Activated CD4-positive, alpha-beta T cell treated with anti-CD3 and anti-CD28 coated beads, Interleukin-2, amount 10 ng/mL, durations not matched to agents 7 days and 5 days (primary cell): Measurements from ENCODE around the gene AKAP1. TPM values are rescaled to one million over a fixed set of nuclear protein-coding genes. Genes with fewer than 3 reads are reported as not detected.

Experiments
- CTCF ChIA-PET: fragments of 350-600 bp; sonication (Branson Sonifier 250); formaldehyde crosslinking; loops from one replicate; lab custom pipeline; 2021; ENCODE audit warnings: antibody characterized with exemption; lab: Charles Lee
- POLR2A ChIA-PET: fragments of 350-600 bp; sonication (Branson Sonifier 250); formaldehyde crosslinking; loops from one replicate; lab custom pipeline; 2021; ENCODE audit warnings: antibody characterized with exemption; lab: Charles Lee
- DNase-seq: peaks from one replicate; pipeline ENCODE4 v3.0.0-alpha.2; 2020
- H3K27ac Mint-ChIP-seq: one replicate; pipeline ENCODE4 v1.8.0; 2021; ENCODE audit warnings: mild to moderate bottlenecking, moderate library complexity, mixed read lengths
- H3K27me3 Mint-ChIP-seq: one replicate; pipeline ENCODE4 v1.8.0; 2021; ENCODE audit warnings: mixed read lengths
- H3K36me3 Mint-ChIP-seq: one replicate; pipeline ENCODE4 v1.8.0; 2021; ENCODE audit warnings: low read depth, mixed read lengths
- H3K4me1 Mint-ChIP-seq: one replicate; pipeline ENCODE4 v1.8.0; 2021; ENCODE audit warnings: mixed read lengths
- H3K4me3 Mint-ChIP-seq: one replicate; pipeline ENCODE4 v1.8.0; 2021; ENCODE audit warnings: mild to moderate bottlenecking, moderate library complexity, mixed read lengths
- H3K9me3 Mint-ChIP-seq: one replicate; pipeline ENCODE4 v1.8.0; 2021; ENCODE audit warnings: mixed read lengths
- total RNA-seq, 2 experiments: library from RNA; stranded (reverse); gene quantifications; one replicate each; pipeline ENCODE4 v1.2.3, GENCODE V29; 2021

Gene AKAP1
- total RNA-seq, 2 experiments from 2014 or later = 25.4 to 29.7 TPM

- peaks cover 20% of the 10 kb centered on the region for H3K27me3 Mint-ChIP-seq
- H3K9me3 Mint-ChIP-seq = peaks cover 3% of the 10 kb centered on the region
- CTCF ChIA-PET = no interaction called here
- H3K36me3 Mint-ChIP-seq = no peaks in the 10 kb centered on the region
- no peaks in the 10 kb centered on the region for H3K4me1 Mint-ChIP-seq
- no peak for DNase-seq
- H3K4me3 Mint-ChIP-seq = no peak overlapping the region
- POLR2A ChIA-PET = no interaction called here
- H3K27ac Mint-ChIP-seq = no peak overlapping the region
Measured at GRCh38 chr17:57168695-57169094, 83.6 kb downstream of the AKAP1 start.

GRCh38 chr17:57170866-57171265 lies 85.8 kb downstream of the AKAP1 start:
- Mint-ChIP-seq H3K36me3 (no peaks in the 10 kb centered on the region), H3K4me1 (no peaks in the 10 kb centered on the region), H3K4me3 (no peak overlapping the region), H3K27me3 (peaks cover 37% of the 10 kb centered on the region), H3K27ac (no peak overlapping the region), H3K9me3 (peaks cover 3% of the 10 kb centered on the region)
- ChIA-PET CTCF (interaction anchor here (0.7 kb wide), 1 partner anchor 566 kb away, joined by 4 read pairs; no protein-coding TSS in a partner anchor), POLR2A (no interaction called here)
- no peak for DNase-seq

Other genes starting within 250 kb of the AKAP1 start
- gene TRIM25, start 171.2 kb upstream of the AKAP1 start, total RNA-seq = 100 to 1,000 TPM; 168 to 193 TPM
- 10 to 100 TPM; 16.9 to 19.8 TPM for gene COIL, start 124.2 kb upstream of the AKAP1 start, total RNA-seq
- gene SCPEP1, start 107.1 kb upstream of the AKAP1 start, total RNA-seq = 10 to 100 TPM in 1 of 2 experiments, 1 to 10 TPM in 1; 9.6 to 11.5 TPM
- gene MSI2, start 171.3 kb downstream of the AKAP1 start, total RNA-seq = 10 to 100 TPM; 87.6 to 96.0 TPM